OCI-LY1 (cell line): ENCODE results near the gene MICOS13.

Experiments used
- H2AFZ ChIP-seq: fragments of 200-600 bp; sonication (generic), shearing (Covaris generic); 2 replicates; pipeline ENCODE4 v1.6.0; 2014; ENCODE audit warnings: antibody characterized with exemption, mild to moderate bottlenecking, low read length
- H3F3A ChIP-seq: fragments of 200-600 bp; sonication (generic), shearing (Covaris generic); 2 replicates; pipeline ENCODE4 v1.6.0; 2014; ENCODE audit warnings: mild to moderate bottlenecking, antibody characterized with exemption, low read length, moderate library complexity; ENCODE audit not compliant: insufficient read depth
- H3K27ac ChIP-seq: fragments of 200-600 bp; sonication (generic); 2 replicates; pipeline ENCODE4 v1.5.1; 2014; ENCODE audit warnings: low read length, mixed run types, mild to moderate bottlenecking, low read depth; ENCODE audit not compliant: poor library complexity, severe bottlenecking
- H3K27me3 ChIP-seq: fragments of 200-600 bp; sonication (generic); 2 replicates; pipeline ENCODE4 v1.6.0; 2014; ENCODE audit warnings: antibody characterized with exemption, mild to moderate bottlenecking, low read length, moderate library complexity; ENCODE audit not compliant: insufficient read depth
- H3K36me3 ChIP-seq: fragments of 200-600 bp; sonication (generic); 2 replicates; pipeline ENCODE4 v1.6.1; 2014; ENCODE audit warnings: mild to moderate bottlenecking, antibody characterized with exemption, low read length, moderate library complexity, mixed read lengths; ENCODE audit not compliant: insufficient read depth
- H3K4me1 ChIP-seq: fragments of 200-600 bp; sonication (generic); 2 replicates; pipeline ENCODE4 v1.5.1; 2014; ENCODE audit warnings: mild to moderate bottlenecking, low read length, moderate library complexity; ENCODE audit not compliant: insufficient read depth, severe bottlenecking
- H3K4me2 ChIP-seq: fragments of 200-600 bp; sonication (generic), shearing (Covaris generic); 2 replicates; pipeline ENCODE4 v1.6.1; 2014; ENCODE audit warnings: low read length
- H3K4me3 ChIP-seq: fragments of 200-600 bp; sonication (generic); 2 replicates; pipeline ENCODE4 v1.5.1; 2014; ENCODE audit warnings: low read length, low read depth, mild to moderate bottlenecking, mixed read lengths; ENCODE audit not compliant: poor library complexity, severe bottlenecking
- H3K79me2 ChIP-seq: fragments of 200-600 bp; shearing (Covaris generic); 2 replicates; pipeline ENCODE4 v1.6.1; 2016; ENCODE audit warnings: mixed run types, low read length, mixed read lengths; ENCODE audit not compliant: insufficient read depth
- H3K9ac ChIP-seq: fragments of 200-600 bp; sonication (generic), shearing (Covaris generic); 2 replicates; pipeline ENCODE4 v1.6.1; 2014; ENCODE audit warnings: mild to moderate bottlenecking, low read length, mixed read lengths
- H3K9me2 ChIP-seq: fragments of 200-600 bp; sonication (generic), shearing (Covaris generic); 2 replicates; pipeline ENCODE4 v1.6.1; 2014; ENCODE audit warnings: low read depth, mild to moderate bottlenecking, low read length, mixed read lengths
- H3K9me3 ChIP-seq: fragments of 200-600 bp; shearing (Covaris generic); 2 replicates; pipeline ENCODE4 v1.6.1; 2014; ENCODE audit warnings: low read length, mixed read lengths
- H4K20me1 ChIP-seq: fragments of 200-600 bp; sonication (generic), shearing (Covaris generic); 2 replicates; pipeline ENCODE4 v1.6.0; 2016; ENCODE audit warnings: mild to moderate bottlenecking, low read length; ENCODE audit not compliant: insufficient read depth
- CTCF ChIP-seq: fragments of 200-600 bp; sonication (generic), shearing (Covaris generic); IDR thresholded peaks from 2 replicates; pipeline ENCODE4 v1.5.1; 2017; ENCODE audit warnings: mild to moderate bottlenecking, antibody characterized with exemption, low read length, moderate library complexity, mixed read lengths
- EZH2 ChIP-seq: fragments of 200-600 bp; sonication (generic), shearing (Covaris generic); IDR thresholded peaks from 2 replicates; pipeline ENCODE4 v1.8.0; 2017; ENCODE audit warnings: borderline replicate concordance, mixed run types, mild to moderate bottlenecking, antibody characterized with exemption, low read length, moderate library complexity, mixed read lengths

Gene MICOS13

DNA sequence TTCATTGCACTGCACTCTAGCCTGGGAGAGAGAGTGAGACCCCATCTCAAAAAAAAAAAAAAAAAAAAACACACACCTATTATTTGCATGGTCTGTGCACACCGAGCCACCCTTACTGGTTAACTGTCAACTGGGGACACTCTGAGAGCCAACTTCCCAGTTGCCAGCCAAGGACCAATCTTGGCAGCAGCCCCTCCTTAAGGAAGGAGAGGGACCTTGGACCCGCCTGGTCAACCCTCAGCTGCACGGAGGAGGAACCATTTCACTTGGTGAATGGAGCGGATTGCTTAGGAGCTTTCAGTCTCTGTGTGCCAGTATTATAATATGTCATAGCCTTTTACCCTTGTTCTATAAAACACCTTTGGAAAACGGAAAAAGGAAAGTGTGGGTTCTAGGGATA is 24.9 kb downstream of the MICOS13 start:
- peaks cover 96% of the 10 kb centered on the region for H3K36me3 ChIP-seq
- no peaks in the 10 kb centered on the region for H3F3A ChIP-seq
- no peaks in the 10 kb centered on the region for H3K27me3 ChIP-seq
- H3K79me2 ChIP-seq: no peaks in the 10 kb centered on the region
- no peaks in the 10 kb centered on the region for H3K4me1 ChIP-seq
- no peaks in the 10 kb centered on the region for H4K20me1 ChIP-seq
- no peak overlapping the region for H3K4me2 ChIP-seq
- TF ChIP-seq EZH2: no peak
- TF ChIP-seq CTCF: no peak
- no peaks in the 10 kb centered on the region for H3K9me2 ChIP-seq
- H3K9ac ChIP-seq: no peak overlapping the region
- no peaks in the 10 kb centered on the region for H3K9me3 ChIP-seq
- H3K27ac ChIP-seq: no peak overlapping the region
- H3K4me3 ChIP-seq: no peak overlapping the region
- no peak overlapping the region for H2AFZ ChIP-seq

GRCh38 chr19:5654931-5655330 is 25.4 kb downstream of the MICOS13 start:
- peaks cover 96% of the 10 kb centered on the region for H3K36me3 ChIP-seq

GRCh38 chr19:5652261-5652660 is 28.1 kb downstream of the MICOS13 start:
- Histone ChIP-seq H2AFZ (no peak overlapping the region), H3K9me3 (no peaks in the 10 kb centered on the region), H3K4me2 (no peak overlapping the region), H3F3A (no peaks in the 10 kb centered on the region), H3K36me3 (peaks cover 91% of the 10 kb centered on the region), H3K9ac (no peak overlapping the region), H4K20me1 (no peaks in the 10 kb centered on the region), H3K9me2 (no peaks in the 10 kb centered on the region), H3K27ac (no peak overlapping the region), H3K79me2 (no peaks in the 10 kb centered on the region), H3K4me3 (no peak overlapping the region), H3K4me1 (no peaks in the 10 kb centered on the region), H3K27me3 (no peaks in the 10 kb centered on the region)
- TF ChIP-seq EZH2 (no peak), CTCF (no peak)

More at GRCh38 chr19:5654931-5655330, 25.4 kb downstream of the MICOS13 start:
- H3K27ac ChIP-seq: no peak overlapping the region
- no peaks in the 10 kb centered on the region for H3K79me2 ChIP-seq
- TF ChIP-seq CTCF: no peak
- TF ChIP-seq EZH2: no peak
- no peak overlapping the region for H3K4me3 ChIP-seq
- no peak overlapping the region for H2AFZ ChIP-seq
- H3F3A ChIP-seq: no peaks in the 10 kb centered on the region
- no peaks in the 10 kb centered on the region for H3K9me3 ChIP-seq
- H4K20me1 ChIP-seq: no peaks in the 10 kb centered on the region
- H3K4me1 ChIP-seq: no peaks in the 10 kb centered on the region
- H3K4me2 ChIP-seq: no peak overlapping the region
- no peaks in the 10 kb centered on the region for H3K9me2 ChIP-seq
- no peak overlapping the region for H3K9ac ChIP-seq
- H3K27me3 ChIP-seq: no peaks in the 10 kb centered on the region
